Stimulated activated CD4-positive, alpha-beta T cell treated with anti-CD3 and anti-CD28 coated beads, Interleukin-1b, Interleukin-23, amount 100 ng/mL, for 48 hours (primary cell): Measurements from ENCODE around the gene CELF4.

Experiments
- DNase-seq: peaks from one replicate; pipeline ENCODE4 v3.0.0-alpha.2; 2020

Gene CELF4

GRCh38 chr18:37545461-37546271 lies 19.9 kb downstream of the CELF4 start:
- DNase-seq = no peak

GRCh38 chr18:37544713-37545112 lies 20.9 kb downstream of the CELF4 start:
- DNase-seq = no peak

- DNase-seq = no peak
Measured at GRCh38 chr18:37544217-37544616, 21.4 kb downstream of the CELF4 start.

- no peak for DNase-seq
Measured at GRCh38 chr18:37543321-37543720, 22.3 kb downstream of the CELF4 start.

- no peak for DNase-seq
Measured at GRCh38 chr18:37541517-37541916, 24.1 kb downstream of the CELF4 start.

GRCh38 chr18:37540424-37541138 lies 25.0 kb downstream of the CELF4 start:
- no peak for DNase-seq

- DNase-seq = no peak
Measured at GRCh38 chr18:37539236-37539635, 26.4 kb downstream of the CELF4 start.

- no peak for DNase-seq
Measured at GRCh38 chr18:37538526-37539205, 26.9 kb downstream of the CELF4 start.

- DNase-seq = peak; percentile 40
Measured at GRCh38 chr18:37537868-37538525, 27.6 kb downstream of the CELF4 start.

- no peak for DNase-seq
Measured at GRCh38 chr18:37536656-37537055, 28.9 kb downstream of the CELF4 start.

GRCh38 chr18:37535968-37536367 lies 29.6 kb downstream of the CELF4 start:
- DNase-seq = no peak

- DNase-seq = no peak
Measured at GRCh38 chr18:37534627-37535026, 31.0 kb downstream of the CELF4 start.

GRCh38 chr18:37533647-37534584 lies 31.7 kb downstream of the CELF4 start:
- DNase-seq = no peak

GRCh38 chr18:37532917-37533316 lies 32.7 kb downstream of the CELF4 start:
- DNase-seq = no peak

- no peak for DNase-seq
Measured at GRCh38 chr18:37529863-37530262, 35.7 kb downstream of the CELF4 start.

GRCh38 chr18:37529296-37529695 lies 36.3 kb downstream of the CELF4 start:
- no peak for DNase-seq

GRCh38 chr18:37527395-37527794 lies 38.2 kb downstream of the CELF4 start:
- DNase-seq = no peak

GRCh38 chr18:37525262-37525585 lies 40.4 kb downstream of the CELF4 start:
- DNase-seq = no peak

GRCh38 chr18:37524498-37525261 lies 40.9 kb downstream of the CELF4 start:
- no peak for DNase-seq

- no peak for DNase-seq
Measured at GRCh38 chr18:37524139-37524497, 41.5 kb downstream of the CELF4 start.
